ENCODE measurements around the gene GALNT10. TPM values are rescaled to one million over a fixed set of nuclear protein-coding genes. Genes with fewer than 3 reads are reported as not detected.

Gene GALNT10
- total and polyA plus RNA-seq, 2 of the 8 experiments (the other 6 are each of a cell fraction or from before 2014, with no cell fraction given): 4.6 to 15.5 TPM

GRCh38 chr5:154356020-154356655, 165.6 kb downstream of the GALNT10 start (continued):
- TF ChIP-seq SIN3A (conservative IDR thresholded peaks at IDR 0.05 in 1 of 2, IDR thresholded peaks at IDR 0.05 in 1 of 2; ENCODE audit: low read depth in 1 of 2, low read length in 2 of 2): no peak
- TF ChIP-seq GABPA (IDR thresholded peaks at IDR 0.05; ENCODE audit: borderline replicate concordance, insufficient read depth, low read length): no peak
- no peak for TF ChIP-seq ZNF274 (IDR thresholded peaks at IDR 0.05; ENCODE audit: borderline replicate concordance, extremely low read depth, low read length)
